Cardiac fibroblast (primary cell): ENCODE data around the gene STK32A.

Source experiments
- DNase-seq, 2 donors: peaks; one replicate each; pipeline versions ENCODE4 v3.0.0 to v3.0.0-alpha.2; 2010; ENCODE audit warnings: low read depth in 2 of 2
- H3K4me3 ChIP-seq, 2 donors: replicated peaks in 1 of 2; 1 replicate in 1 of 2; 2 replicates in 1 of 2; pipeline ENCODE4 v1.5.1; 2011; ENCODE audit warnings: low read depth in 2 of 2, low read length in 2 of 2, mild to moderate bottlenecking in 2 of 2, moderate library complexity in 1 of 2
- CTCF ChIP-seq: IDR thresholded peaks from one replicate; pipeline ENCODE4 v1.5.1; 2011; ENCODE audit warnings: low read depth, mild to moderate bottlenecking, low read length, inconsistent platforms

Gene STK32A

DNA sequence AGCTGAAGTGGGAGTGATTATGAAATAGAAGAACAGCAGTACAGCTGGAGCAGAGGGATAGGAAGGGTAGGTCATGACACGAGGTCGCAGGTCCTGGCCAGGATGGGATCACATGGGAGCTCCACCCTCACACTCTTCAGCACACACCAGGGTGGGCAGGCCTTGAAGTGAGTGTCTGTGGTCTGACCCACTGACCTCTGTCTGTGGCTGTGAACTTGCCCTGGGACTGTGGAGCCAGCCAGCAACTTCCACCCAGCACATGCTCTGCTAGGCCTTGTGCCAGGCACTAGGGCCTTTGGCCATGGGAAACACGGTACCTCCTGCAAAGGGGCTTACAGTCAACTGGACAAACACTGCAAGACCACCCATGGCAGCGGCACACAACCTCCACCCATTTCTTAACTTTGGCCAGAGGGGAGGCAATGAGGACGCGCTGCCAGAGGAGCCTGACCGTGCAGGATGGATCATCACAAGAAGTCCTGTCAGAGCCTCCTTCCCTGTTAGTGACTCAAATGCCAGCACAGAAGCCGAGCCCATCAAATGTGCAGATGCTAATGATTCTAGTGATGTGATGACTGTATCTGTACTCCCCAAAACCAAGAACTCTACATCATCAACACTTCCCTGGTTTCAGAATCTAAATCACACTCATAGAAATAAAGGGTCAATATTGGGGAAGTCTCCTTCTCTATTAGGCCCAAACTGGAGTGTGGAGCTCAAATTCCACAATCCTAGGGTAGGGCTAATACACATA lies 161.4 kb downstream of the STK32A start:
- DNase-seq, result peak in 1 of 2 donors; percentile 46
- no peak overlapping the region for H3K4me3 ChIP-seq
- no peak for TF ChIP-seq CTCF

DNA sequence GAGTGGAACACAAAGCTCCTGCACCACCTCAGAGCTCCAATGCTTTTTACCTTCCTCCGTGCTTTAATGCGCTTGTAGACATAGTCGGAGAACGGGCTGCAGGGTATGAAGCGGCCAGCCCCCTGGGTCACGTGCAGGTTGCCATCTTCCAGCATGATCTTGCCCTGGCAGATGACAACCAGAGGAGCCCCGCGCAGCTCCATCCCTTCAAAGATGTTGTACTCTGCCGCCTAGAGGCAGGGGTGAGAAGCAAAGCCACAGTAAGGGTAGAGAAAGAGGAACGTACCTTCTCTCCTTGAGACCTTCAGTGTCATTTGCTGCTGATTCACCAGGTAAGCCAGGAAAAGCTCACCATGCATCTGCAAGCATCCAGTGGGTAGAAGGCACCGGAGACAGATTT lies 162.8 kb downstream of the STK32A start:
- TF ChIP-seq CTCF, result no peak
- no peak overlapping the region for H3K4me3 ChIP-seq
- no peak for DNase-seq

DNA sequence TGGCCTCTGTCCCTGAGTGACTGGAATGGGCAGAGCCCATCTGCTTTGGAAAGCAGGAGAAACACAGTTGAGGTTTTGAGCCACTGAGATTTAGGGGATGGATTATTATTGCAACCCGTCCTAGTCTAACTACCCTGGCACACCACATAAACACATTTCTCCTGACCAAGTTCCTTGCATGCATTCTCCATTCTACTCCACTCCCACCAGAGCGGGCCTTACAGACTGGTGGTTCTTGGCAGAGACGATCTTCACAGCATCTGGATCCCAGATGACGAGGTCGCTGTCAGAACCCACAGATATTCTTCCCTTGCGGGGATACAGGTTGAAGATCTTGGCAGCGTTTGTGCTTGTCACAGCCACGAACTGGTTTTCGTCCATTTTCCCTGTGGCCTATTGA lies 164.0 kb downstream of the STK32A start:
- DNase-seq, result no peak

DNA sequence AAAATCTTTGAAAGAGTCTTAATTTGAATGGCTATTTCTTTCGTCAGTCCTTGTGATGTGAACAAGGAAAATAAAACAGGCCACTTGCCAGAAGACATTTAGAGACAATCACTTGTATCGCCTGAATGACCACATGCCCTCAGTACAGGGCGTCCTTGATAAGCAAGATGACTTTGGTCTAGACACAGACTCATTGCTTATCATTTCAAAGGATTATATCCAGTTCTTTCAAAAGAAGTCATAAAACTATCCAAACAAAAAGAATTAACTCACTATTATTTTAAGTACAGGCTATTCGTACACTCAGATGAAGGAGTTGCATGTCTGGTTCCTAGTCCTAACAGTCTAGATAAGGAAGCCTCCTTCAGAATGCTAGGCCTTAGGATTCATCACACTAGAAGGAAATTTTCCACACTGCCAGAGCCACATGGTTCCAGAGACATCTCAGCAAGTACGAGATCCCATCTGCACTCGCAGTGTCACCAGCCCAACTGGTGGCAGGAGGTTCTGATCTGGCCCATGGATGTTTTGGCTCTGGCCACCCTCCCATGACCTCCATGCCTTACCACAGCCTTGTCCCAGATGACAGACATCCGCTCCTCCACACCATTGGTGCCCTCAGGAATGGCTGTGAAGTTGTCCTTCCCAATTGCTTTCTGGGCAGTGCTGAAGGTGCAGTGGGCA lies 165.4 kb downstream of the STK32A start:
- TF ChIP-seq CTCF, result no peak
- no peak for DNase-seq

More for the DNA sequence above, 164.0 kb downstream of the STK32A start:
- H3K4me3 ChIP-seq, result no peak overlapping the region
- no peak for TF ChIP-seq CTCF

DNA sequence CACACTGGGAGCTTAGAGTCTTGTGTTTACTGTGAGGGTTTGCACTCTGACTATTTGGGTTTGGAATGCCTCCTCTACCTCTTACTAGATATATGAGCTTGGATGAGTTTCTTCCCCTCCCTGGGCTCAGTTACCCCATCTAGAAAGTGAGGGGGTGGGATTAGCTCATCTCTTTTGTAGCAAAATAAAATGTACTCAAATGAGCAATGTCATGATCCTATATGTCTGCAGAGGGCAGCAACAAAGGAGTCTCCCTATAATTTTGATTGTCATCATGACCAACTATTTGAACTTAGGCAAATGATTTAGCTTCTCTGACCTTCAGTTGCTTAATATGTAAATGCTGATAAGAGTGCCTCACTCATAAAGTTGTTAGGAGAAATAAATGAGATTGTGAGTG lies 166.1 kb downstream of the STK32A start:
- DNase-seq, result no peak
- TF ChIP-seq CTCF, result no peak
- no peak overlapping the region for H3K4me3 ChIP-seq

More for the DNA sequence above, 165.4 kb downstream of the STK32A start:
- no peak overlapping the region for H3K4me3 ChIP-seq

- H3K4me3 ChIP-seq, result peak overlapping the region in 1 of 2 donors; percentile 9
- TF ChIP-seq CTCF, result no peak
- peak; percentile 98 for DNase-seq
Measured at GRCh38 chr5:147403651-147404640, 169.1 kb downstream of the STK32A start.
